Measurements from ENCODE around the gene NEAT1.

GRCh38 chr11:65425971-65426838, 3.6 kb downstream of the NEAT1 start:
- TF ChIP-seq POLR2A (IDR thresholded peaks at IDR 0.05; ENCODE audit: low read depth, low read length) (peak; percentile 67), POLR2AphosphoS5 (IDR thresholded peaks at IDR 0.05; ENCODE audit: low read depth, low read length) (peak; percentile 97), PAX5 (IDR thresholded peaks at IDR 0.05; ENCODE audit: insufficient read depth, low read length, severe bottlenecking) (no peak), TAF1 (IDR thresholded peaks at IDR 0.05; ENCODE audit: low read depth, low read length) (peak; percentile 47; the same call in 1 of the 2 replicates), SPI1 (IDR thresholded peaks at IDR 0.05; ENCODE audit: low read depth, low read length) (peak; percentile 24; the same call in 1 of the 2 replicates)

All from GM12891 (cell line).